Hepatocyte (in vitro differentiated cells): ENCODE data around the gene RPTOR.

Source experiments
- CTCF ChIP-seq: fragments of 200-600 bp; sonication (generic); IDR thresholded peaks from 2 replicates; pipeline ENCODE4 v1.5.1; 2016; ENCODE audit warnings: antibody characterized with exemption, mild to moderate bottlenecking; ENCODE audit not compliant: poor library complexity
- EZH2 ChIP-seq: fragments of 200-600 bp; sonication (generic); IDR thresholded peaks from 2 replicates; pipeline ENCODE4 v1.6.1; 2016; ENCODE audit warnings: antibody characterized with exemption, mild to moderate bottlenecking, borderline replicate concordance
- EZH2phosphoT487 ChIP-seq: fragments of 200-600 bp; sonication (generic); IDR thresholded peaks from one replicate; pipeline ENCODE4 v1.6.1; 2018; ENCODE audit warnings: antibody characterized with exemption, mild to moderate bottlenecking, low read depth, moderate library complexity; ENCODE audit not compliant: unreplicated experiment, severe bottlenecking

GRCh38 chr17:80847496-80848230 lies 303.0 kb downstream of the RPTOR start:
- TF ChIP-seq EZH2 (no peak), CTCF (no peak), EZH2phosphoT487 (no peak)
